ENCODE results near the gene GPAT2.
A peak's percentile ranks its signal among the peaks of the same experiment; 100 is the strongest.
"Not testable (repeated sequence)": the region's sequence is repeated elsewhere in the genome, so short reads cannot be mapped to it uniquely, and the experiment has no call there.

The GPAT2 gene

GRCh38 chr2:96024336-96025193, 10.2 kb downstream of the GPAT2 start:
- Histone ChIP-seq H3K36me3 (ENCODE audit: insufficient read depth, low read length) (no peaks in the 10 kb centered on the region), H3K27me3 (ENCODE audit: insufficient read depth, low read length) (no peaks in the 10 kb centered on the region), H3K9me3 (ENCODE audit: low read length) (no peaks in the 10 kb centered on the region), H2AFZ (ENCODE audit: low read depth, low read length) (no peak overlapping the region), H3K4me1 (ENCODE audit: insufficient read depth, low read length) (no peaks in the 10 kb centered on the region), H3K4me3 (ENCODE audit: low read length) (no peak overlapping the region)

GRCh38 chr2:96023701-96024100, 11.0 kb downstream of the GPAT2 start:
- not testable (repeated sequence) for H2AFZ ChIP-seq (ENCODE audit: low read depth, low read length); H3K9me3 ChIP-seq (ENCODE audit: low read length); H3K4me3 ChIP-seq (ENCODE audit: low read length); H3K4me1 ChIP-seq (ENCODE audit: insufficient read depth, low read length); H3K27me3 ChIP-seq (ENCODE audit: insufficient read depth, low read length); H3K36me3 ChIP-seq (ENCODE audit: insufficient read depth, low read length)

GRCh38 chr2:96022701-96023447, 11.8 kb downstream of the GPAT2 start:
- not testable (repeated sequence) for H3K27me3 ChIP-seq (ENCODE audit: insufficient read depth, low read length); H2AFZ ChIP-seq (ENCODE audit: low read depth, low read length); H3K4me3 ChIP-seq (ENCODE audit: low read length); H3K9me3 ChIP-seq (ENCODE audit: low read length); H3K36me3 ChIP-seq (ENCODE audit: insufficient read depth, low read length); H3K4me1 ChIP-seq (ENCODE audit: insufficient read depth, low read length)

- not testable (repeated sequence) for H3K9me3 ChIP-seq (ENCODE audit: low read length); H3K36me3 ChIP-seq (ENCODE audit: insufficient read depth, low read length); H3K4me3 ChIP-seq (ENCODE audit: low read length); H3K27me3 ChIP-seq (ENCODE audit: insufficient read depth, low read length); H3K4me1 ChIP-seq (ENCODE audit: insufficient read depth, low read length); H2AFZ ChIP-seq (ENCODE audit: low read depth, low read length)
Observed at GRCh38 chr2:96022126-96022525, 12.6 kb downstream of the GPAT2 start.

GRCh38 chr2:96021142-96021541, 13.6 kb downstream of the GPAT2 start:
- not testable (repeated sequence) for H3K4me3 ChIP-seq (ENCODE audit: low read length); H3K36me3 ChIP-seq (ENCODE audit: insufficient read depth, low read length); H3K27me3 ChIP-seq (ENCODE audit: insufficient read depth, low read length); H2AFZ ChIP-seq (ENCODE audit: low read depth, low read length); H3K9me3 ChIP-seq (ENCODE audit: low read length); H3K4me1 ChIP-seq (ENCODE audit: insufficient read depth, low read length)

- H3K27me3 ChIP-seq (ENCODE audit: insufficient read depth, low read length); H3K36me3 ChIP-seq (ENCODE audit: insufficient read depth, low read length); H3K4me3 ChIP-seq (ENCODE audit: low read length); H2AFZ ChIP-seq (ENCODE audit: low read depth, low read length); H3K9me3 ChIP-seq (ENCODE audit: low read length); H3K4me1 ChIP-seq (ENCODE audit: insufficient read depth, low read length): not testable (repeated sequence)
Observed at GRCh38 chr2:96019909-96020590, 14.7 kb downstream of the GPAT2 start.

GRCh38 chr2:96016321-96016720, 18.4 kb downstream of the GPAT2 start:
- H3K36me3 ChIP-seq (ENCODE audit: insufficient read depth, low read length); H3K9me3 ChIP-seq (ENCODE audit: low read length); H3K4me1 ChIP-seq (ENCODE audit: insufficient read depth, low read length); H3K27me3 ChIP-seq (ENCODE audit: insufficient read depth, low read length); H3K4me3 ChIP-seq (ENCODE audit: low read length); H2AFZ ChIP-seq (ENCODE audit: low read depth, low read length): not testable (repeated sequence)

GRCh38 chr2:96012792-96013264, 21.9 kb downstream of the GPAT2 start:
- H3K9me3 ChIP-seq (ENCODE audit: low read length); H3K4me1 ChIP-seq (ENCODE audit: insufficient read depth, low read length); H3K36me3 ChIP-seq (ENCODE audit: insufficient read depth, low read length); H3K4me3 ChIP-seq (ENCODE audit: low read length); H3K27me3 ChIP-seq (ENCODE audit: insufficient read depth, low read length); H2AFZ ChIP-seq (ENCODE audit: low read depth, low read length): not testable (repeated sequence)

- H3K9me3 ChIP-seq (ENCODE audit: low read length); H3K27me3 ChIP-seq (ENCODE audit: insufficient read depth, low read length); H3K36me3 ChIP-seq (ENCODE audit: insufficient read depth, low read length); H3K4me3 ChIP-seq (ENCODE audit: low read length); H2AFZ ChIP-seq (ENCODE audit: low read depth, low read length); H3K4me1 ChIP-seq (ENCODE audit: insufficient read depth, low read length): not testable (repeated sequence)
Observed at GRCh38 chr2:96012086-96012791, 22.5 kb downstream of the GPAT2 start.

- peak overlapping the region; percentile 32 for H3K4me3 ChIP-seq (ENCODE audit: low read length)
- H3K9me3 ChIP-seq (ENCODE audit: low read length); H3K4me1 ChIP-seq (ENCODE audit: insufficient read depth, low read length); H2AFZ ChIP-seq (ENCODE audit: low read depth, low read length); H3K36me3 ChIP-seq (ENCODE audit: insufficient read depth, low read length); H3K27me3 ChIP-seq (ENCODE audit: insufficient read depth, low read length): not testable (repeated sequence)
Observed at GRCh38 chr2:96011129-96011455, 23.6 kb downstream of the GPAT2 start.

- H3K4me3 ChIP-seq (ENCODE audit: low read length), result peak overlapping the region; percentile 43
- peak overlapping the region; percentile 51 for H2AFZ ChIP-seq (ENCODE audit: low read depth, low read length)
- not testable (repeated sequence) for H3K9me3 ChIP-seq (ENCODE audit: low read length); H3K4me1 ChIP-seq (ENCODE audit: insufficient read depth, low read length); H3K36me3 ChIP-seq (ENCODE audit: insufficient read depth, low read length); H3K27me3 ChIP-seq (ENCODE audit: insufficient read depth, low read length)
Observed at GRCh38 chr2:96010320-96011128, 24.2 kb downstream of the GPAT2 start.

- Histone ChIP-seq H2AFZ (ENCODE audit: low read depth, low read length) (peak overlapping the region; percentile 51), H3K4me3 (ENCODE audit: low read length) (peak overlapping the region; percentile 43)
- H3K9me3 ChIP-seq (ENCODE audit: low read length); H3K4me1 ChIP-seq (ENCODE audit: insufficient read depth, low read length); H3K27me3 ChIP-seq (ENCODE audit: insufficient read depth, low read length); H3K36me3 ChIP-seq (ENCODE audit: insufficient read depth, low read length): not testable (repeated sequence)
Observed at GRCh38 chr2:96009833-96010232, 24.9 kb downstream of the GPAT2 start.
